Loucy (cell line): ENCODE measurements around the gene RNF149.

ENCODE experiments used
- H2AFZ ChIP-seq: fragments of 200-600 bp; sonication (generic); 2 replicates; pipeline ENCODE4 v1.6.0; 2016; ENCODE audit warnings: antibody characterized with exemption, mild to moderate bottlenecking, low read length, moderate library complexity
- H3F3A ChIP-seq: fragments of 200-600 bp; 2 replicates; pipeline ENCODE4 v1.6.0; 2016; ENCODE audit warnings: antibody characterized with exemption, low read depth, mild to moderate bottlenecking
- H3K27me3 ChIP-seq: fragments of 200-600 bp; sonication (generic); 2 replicates; pipeline ENCODE4 v1.6.1; 2014; ENCODE audit warnings: low read length, mild to moderate bottlenecking; ENCODE audit not compliant: insufficient read depth, poor library complexity, severe bottlenecking
- H3K36me3 ChIP-seq: fragments of 200-600 bp; sonication (generic); 2 replicates; pipeline ENCODE4 v1.6.1; 2016; ENCODE audit warnings: low read length; ENCODE audit not compliant: insufficient read depth
- H3K4me1 ChIP-seq: fragments of 200-600 bp; sonication (generic); 2 replicates; pipeline ENCODE4 v1.5.1; 2014; ENCODE audit warnings: low read length, mild to moderate bottlenecking; ENCODE audit not compliant: insufficient read depth, poor library complexity, severe bottlenecking
- H3K4me2 ChIP-seq: fragments of 200-600 bp; sonication (generic); 2 replicates; pipeline ENCODE4 v1.6.0; 2014; ENCODE audit warnings: antibody characterized with exemption, low read length, low read depth, mild to moderate bottlenecking; ENCODE audit not compliant: poor library complexity, severe bottlenecking
- H3K4me3 ChIP-seq: fragments of 200-600 bp; sonication (generic); 2 replicates; pipeline ENCODE4 v1.5.1; 2014; ENCODE audit warnings: low read length, mild to moderate bottlenecking, mixed read lengths; ENCODE audit not compliant: poor library complexity, severe bottlenecking
- H3K79me2 ChIP-seq: fragments of 200-600 bp; sonication (generic); 2 replicates; pipeline ENCODE4 v1.6.1; 2014; ENCODE audit warnings: low read length; ENCODE audit not compliant: insufficient read depth
- H3K9ac ChIP-seq: fragments of 200-600 bp; sonication (generic); 2 replicates; pipeline ENCODE4 v1.6.0; 2014; ENCODE audit warnings: mild to moderate bottlenecking, low read depth, low read length, moderate library complexity; ENCODE audit not compliant: poor library complexity, severe bottlenecking
- H3K9me2 ChIP-seq: fragments of 200-600 bp; sonication (generic); replicated peaks from 2 replicates; pipeline ENCODE4 v1.6.1; 2016; ENCODE audit warnings: low read depth, low read length, mixed read lengths
- H3K9me3 ChIP-seq: fragments of 200-600 bp; sonication (generic); 2 replicates; pipeline ENCODE4 v1.6.1; 2014; ENCODE audit warnings: mild to moderate bottlenecking, antibody characterized with exemption, low read length, low read depth; ENCODE audit not compliant: insufficient read depth
- H4K20me1 ChIP-seq: fragments of 200-600 bp; sonication (generic); 2 replicates; pipeline ENCODE4 v1.6.0; 2014; ENCODE audit warnings: antibody characterized with exemption, low read length, mild to moderate bottlenecking; ENCODE audit not compliant: insufficient read depth, poor library complexity, severe bottlenecking
- CTCF ChIP-seq: fragments of 200-600 bp; sonication (generic); conservative IDR thresholded peaks from 2 replicates; pipeline ENCODE4 v1.5.1; 2014; ENCODE audit warnings: mild to moderate bottlenecking, antibody characterized with exemption, low read length
- EZH2phosphoT487 ChIP-seq: fragments of 200-600 bp; IDR thresholded peaks from 2 replicates; pipeline ENCODE4 v1.6.1; 2018; ENCODE audit warnings: antibody characterized with exemption, mild to moderate bottlenecking, moderate library complexity, borderline replicate concordance

Gene RNF149

GRCh38 chr2:101291973-101292372, 16.5 kb downstream of the RNF149 start:
- peaks cover 55% of the 10 kb centered on the region for H3K36me3 ChIP-seq
- no peak overlapping the region for H2AFZ ChIP-seq
- peaks cover 8% of the 10 kb centered on the region for H4K20me1 ChIP-seq
- H3K9me3 ChIP-seq, result no peaks in the 10 kb centered on the region
- H3F3A ChIP-seq, result no peaks in the 10 kb centered on the region
- H3K9ac ChIP-seq, result no peak overlapping the region
- H3K4me3 ChIP-seq, result no peak overlapping the region
- H3K79me2 ChIP-seq, result peaks cover 33% of the 10 kb centered on the region
- TF ChIP-seq CTCF (no peak), EZH2phosphoT487 (no peak)
- no peaks in the 10 kb centered on the region for H3K27me3 ChIP-seq
- no peaks in the 10 kb centered on the region for H3K9me2 ChIP-seq
- no peak overlapping the region for H3K4me2 ChIP-seq
- peaks cover 9% of the 10 kb centered on the region for H3K4me1 ChIP-seq

- no peak overlapping the region for H3K4me3 ChIP-seq
- H3K4me2 ChIP-seq, result no peak overlapping the region
- no peaks in the 10 kb centered on the region for H3K9me2 ChIP-seq
- TF ChIP-seq CTCF, result no peak
- peaks cover 67% of the 10 kb centered on the region for H3K36me3 ChIP-seq
- H2AFZ ChIP-seq, result no peak overlapping the region
- no peaks in the 10 kb centered on the region for H3K27me3 ChIP-seq
- H3F3A ChIP-seq, result no peaks in the 10 kb centered on the region
- H3K79me2 ChIP-seq, result peaks cover 21% of the 10 kb centered on the region
- peaks cover under 1% of the 10 kb centered on the region for H3K4me1 ChIP-seq
- no peaks in the 10 kb centered on the region for H3K9me3 ChIP-seq
- no peak overlapping the region for H3K9ac ChIP-seq
- peaks cover 7% of the 10 kb centered on the region for H4K20me1 ChIP-seq
These were observed 17.8 kb downstream of the RNF149 start for GRCh38 chr2:101290711-101291110.

GRCh38 chr2:101287303-101287702, 21.2 kb downstream of the RNF149 start:
- no peaks in the 10 kb centered on the region for H3K4me1 ChIP-seq
- H3K9me3 ChIP-seq, result no peaks in the 10 kb centered on the region
- H2AFZ ChIP-seq, result no peak overlapping the region
- TF ChIP-seq EZH2phosphoT487 (no peak), CTCF (no peak)
- H3K27me3 ChIP-seq, result no peaks in the 10 kb centered on the region
- no peaks in the 10 kb centered on the region for H3K9me2 ChIP-seq
- H3K9ac ChIP-seq, result no peak overlapping the region
- peaks cover 75% of the 10 kb centered on the region for H3K36me3 ChIP-seq
- no peaks in the 10 kb centered on the region for H3F3A ChIP-seq
- H3K4me3 ChIP-seq, result no peak overlapping the region
- no peak overlapping the region for H3K4me2 ChIP-seq
- no peaks in the 10 kb centered on the region for H4K20me1 ChIP-seq
- H3K79me2 ChIP-seq, result no peaks in the 10 kb centered on the region
